HAP-1 (cell line): ENCODE measurements around the gene EFCAB11.
"Not testable (repeated sequence)": the region's sequence is repeated elsewhere in the genome, so short reads cannot be mapped to it uniquely, and the experiment has no call there.

Source experiments
- DNase-seq, 2 experiments: peaks; one replicate each; pipeline ENCODE4 v3.0.0-alpha.2; 2016 to 2020; ENCODE audit warnings: low spot score in 2 of 2
- H3K27me3 ChIP-seq: fragments of 250-450 bp; sonication (Bioruptor Pico); 2 replicates; pipeline ENCODE4 v1.5.1; 2020; ENCODE audit warnings: low read depth, mild to moderate bottlenecking, moderate library complexity
- H3K36me3 ChIP-seq: fragments of 250-450 bp; sonication (Bioruptor Pico); replicated peaks from 2 replicates; pipeline ENCODE4 v1.5.1; 2020; ENCODE audit warnings: mild to moderate bottlenecking
- H3K4me1 ChIP-seq: fragments of 250-450 bp; sonication (Bioruptor Pico); 2 replicates; pipeline ENCODE4 v1.5.1; 2020; ENCODE audit warnings: mild to moderate bottlenecking
- H3K4me3 ChIP-seq: fragments of 250-450 bp; sonication (Bioruptor Pico); 2 replicates; pipeline ENCODE4 v1.5.1; 2020; ENCODE audit warnings: mild to moderate bottlenecking, moderate library complexity
- H3K9me3 ChIP-seq: fragments of 250-450 bp; sonication (Bioruptor Pico); 2 replicates; pipeline ENCODE4 v1.5.1; 2020; ENCODE audit warnings: mild to moderate bottlenecking, moderate library complexity
- in situ Hi-C: fragments of 300-500 bp; cut with MboI; formaldehyde crosslinking; loops from 3 replicates; pipeline ENCODE4 v1.14.3; 2020; ENCODE audit warnings: low sequenced_read_pairs, inconsistent platforms, mixed read lengths

EFCAB11 gene

GRCh38 chr14:89899291-89899690, 55.2 kb downstream of the EFCAB11 start:
- in situ Hi-C loops, result no loop called here
- DNase-seq, result no peak
- no peaks in the 10 kb centered on the region for H3K36me3 ChIP-seq
- no peaks in the 10 kb centered on the region; the same call in none of the 2 replicates for H3K4me1 ChIP-seq
- no peaks in the 10 kb centered on the region for H3K9me3 ChIP-seq
- H3K4me3 ChIP-seq, result no peak overlapping the region
- H3K27me3 ChIP-seq, result no peaks in the 10 kb centered on the region

DNA sequence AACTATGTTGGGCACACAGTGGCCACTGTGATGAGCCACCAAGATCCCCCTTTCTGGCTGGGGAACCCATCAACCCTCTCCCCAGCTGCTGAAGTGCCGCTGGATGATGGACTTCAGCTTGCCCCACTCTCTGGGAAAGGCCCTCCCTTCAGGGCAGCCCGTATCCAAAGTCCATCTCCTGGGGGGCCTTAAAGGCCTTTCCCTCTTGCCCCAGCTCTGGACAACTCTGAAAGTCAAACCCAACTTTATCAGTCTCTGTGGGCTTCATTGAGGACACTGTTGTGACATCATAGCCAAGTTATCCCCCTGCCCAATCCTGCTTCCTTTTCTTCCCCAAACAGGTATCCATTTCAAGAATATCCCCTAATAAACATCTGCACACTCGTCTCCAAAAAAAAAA, 61.1 kb downstream of the EFCAB11 start:
- DNase-seq, H3K27me3 ChIP-seq, H3K36me3 ChIP-seq, H3K4me1 ChIP-seq, H3K9me3 ChIP-seq, H3K4me3 ChIP-seq, in situ Hi-C loops: not testable (repeated sequence)

- H3K9me3 ChIP-seq, result no peaks in the 10 kb centered on the region
- no peaks in the 10 kb centered on the region for H3K27me3 ChIP-seq
- DNase-seq, result no peak
- in situ Hi-C loops, result no loop called here
- H3K4me3 ChIP-seq, result no peak overlapping the region
- no peaks in the 10 kb centered on the region for H3K4me1 ChIP-seq
- H3K36me3 ChIP-seq, result no peaks in the 10 kb centered on the region
Measured at GRCh38 chr14:89892953-89893352, 61.6 kb downstream of the EFCAB11 start.

- DNase-seq, H3K4me1 ChIP-seq, H3K4me3 ChIP-seq, H3K9me3 ChIP-seq, H3K36me3 ChIP-seq, H3K27me3 ChIP-seq, in situ Hi-C loops: not testable (repeated sequence)
Measured at GRCh38 chr14:89891721-89892120, 62.8 kb downstream of the EFCAB11 start.

- Histone ChIP-seq H3K4me3 (no peak overlapping the region), H3K9me3 (no peaks in the 10 kb centered on the region), H3K4me1 (no peaks in the 10 kb centered on the region), H3K27me3 (no peaks in the 10 kb centered on the region), H3K36me3 (no peaks in the 10 kb centered on the region)
- in situ Hi-C loops, result no loop called here
- no peak for DNase-seq
Measured at GRCh38 chr14:89891055-89891454, 63.5 kb downstream of the EFCAB11 start.

- Histone ChIP-seq H3K4me1 (no peaks in the 10 kb centered on the region), H3K27me3 (no peaks in the 10 kb centered on the region), H3K4me3 (no peak overlapping the region), H3K9me3 (no peaks in the 10 kb centered on the region), H3K36me3 (no peaks in the 10 kb centered on the region)
- in situ Hi-C loops, result no loop called here
- no peak for DNase-seq
Measured at GRCh38 chr14:89890589-89890988, 63.9 kb downstream of the EFCAB11 start.

DNA sequence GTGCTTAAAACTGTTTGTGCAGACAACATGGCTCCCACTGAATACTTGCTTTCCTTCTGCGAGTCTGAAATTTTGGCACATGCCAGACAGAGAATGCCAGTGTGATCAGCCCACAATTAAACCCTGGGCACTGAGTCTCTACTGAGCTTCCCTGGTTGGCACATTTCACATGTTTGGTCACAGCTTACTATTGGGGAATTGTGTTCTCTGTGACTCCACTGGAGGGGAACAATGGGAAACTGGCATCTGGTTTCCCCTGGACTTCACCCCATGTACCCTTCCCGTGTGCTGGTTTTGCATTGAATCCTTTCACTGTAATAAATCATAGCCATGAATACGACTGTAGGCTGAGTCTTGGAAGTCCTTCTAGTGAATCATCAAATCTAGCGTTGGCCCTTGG, 64.9 kb downstream of the EFCAB11 start:
- in situ Hi-C loops, result no loop called here
- DNase-seq, result no peak
- no peaks in the 10 kb centered on the region for H3K9me3 ChIP-seq

DNA sequence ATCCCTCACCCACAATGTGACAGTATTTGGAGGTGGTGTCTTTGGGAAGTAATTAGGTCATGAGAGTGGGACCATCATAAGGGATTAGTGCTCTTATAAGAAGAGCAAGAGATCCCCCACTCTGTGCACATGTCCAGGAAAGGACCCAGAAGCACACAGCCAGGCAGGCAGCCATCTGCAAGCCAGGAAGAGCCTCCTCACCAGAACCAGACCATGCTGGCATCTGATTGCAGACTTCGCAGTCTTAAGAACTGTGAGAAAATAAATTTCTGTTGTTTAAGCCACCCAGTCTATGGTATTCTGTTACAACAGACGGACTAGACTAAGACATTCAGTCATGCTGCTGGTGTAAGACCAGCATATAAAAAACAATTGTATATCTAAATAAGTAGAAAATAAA, 69.8 kb downstream of the EFCAB11 start:
- Histone ChIP-seq H3K27me3 (no peaks in the 10 kb centered on the region), H3K4me1 (no peaks in the 10 kb centered on the region), H3K9me3 (no peaks in the 10 kb centered on the region), H3K36me3 (no peaks in the 10 kb centered on the region), H3K4me3 (no peak overlapping the region)
- no peak for DNase-seq
- in situ Hi-C loops, result no loop called here

More for the DNA sequence above, 64.9 kb downstream of the EFCAB11 start:
- no peaks in the 10 kb centered on the region for H3K36me3 ChIP-seq
- H3K4me3 ChIP-seq, result no peak overlapping the region
- no peaks in the 10 kb centered on the region for H3K27me3 ChIP-seq
- H3K4me1 ChIP-seq, result no peaks in the 10 kb centered on the region

DNA sequence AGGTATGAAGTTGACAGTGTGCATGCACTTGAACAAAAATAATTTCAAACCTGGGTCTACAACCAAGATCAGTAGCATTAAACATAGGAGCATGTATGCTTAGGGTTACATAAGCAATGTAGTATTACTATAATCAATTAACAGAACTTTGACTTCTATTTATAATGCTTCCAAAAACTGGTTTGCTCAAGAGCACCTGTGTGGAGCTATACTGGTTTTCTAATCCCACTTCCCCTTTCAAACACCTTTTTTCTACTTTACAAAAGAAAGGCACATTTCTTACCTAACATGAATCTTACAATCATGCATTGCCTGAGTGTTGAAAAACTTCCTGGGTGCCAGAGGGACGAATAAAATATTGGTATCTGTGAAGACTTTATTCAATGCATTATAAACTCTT, 72.7 kb downstream of the EFCAB11 start:
- H3K27me3 ChIP-seq, result no peaks in the 10 kb centered on the region
- H3K4me3 ChIP-seq, result no peak overlapping the region
- in situ Hi-C loops, result no loop called here
- peaks cover 3% of the 10 kb centered on the region; the same call in 1 of the 2 replicates for H3K4me1 ChIP-seq
- H3K36me3 ChIP-seq, result no peaks in the 10 kb centered on the region
- no peak for DNase-seq
- H3K9me3 ChIP-seq, result no peaks in the 10 kb centered on the region

- H3K4me1 ChIP-seq, H3K27me3 ChIP-seq, DNase-seq, H3K9me3 ChIP-seq, H3K4me3 ChIP-seq, in situ Hi-C loops, H3K36me3 ChIP-seq: not testable (repeated sequence)
Measured at GRCh38 chr14:89874091-89874490, 80.4 kb downstream of the EFCAB11 start.

GRCh38 chr14:89870316-89870715, 84.2 kb downstream of the EFCAB11 start:
- H3K4me1 ChIP-seq, result no peaks in the 10 kb centered on the region
- no peaks in the 10 kb centered on the region for H3K27me3 ChIP-seq
- no peaks in the 10 kb centered on the region; the same call in 1 of the 2 replicates for H3K9me3 ChIP-seq
- H3K36me3 ChIP-seq, result no peaks in the 10 kb centered on the region
- no peak for DNase-seq
- no peak overlapping the region for H3K4me3 ChIP-seq
- in situ Hi-C loops, result no loop called here

- H3K4me3 ChIP-seq, result no peak overlapping the region
- H3K36me3 ChIP-seq, result no peaks in the 10 kb centered on the region
- no peaks in the 10 kb centered on the region for H3K27me3 ChIP-seq
- H3K9me3 ChIP-seq, result no peaks in the 10 kb centered on the region; the same call in 1 of the 2 replicates
- no peak for DNase-seq
- H3K4me1 ChIP-seq, result no peaks in the 10 kb centered on the region
- in situ Hi-C loops, result no loop called here
Measured at GRCh38 chr14:89869606-89870005, 84.9 kb downstream of the EFCAB11 start.

GRCh38 chr14:89866458-89866857, 88.1 kb downstream of the EFCAB11 start:
- in situ Hi-C loops, result no loop called here

GRCh38 chr14:89865153-89865552, 89.4 kb downstream of the EFCAB11 start:
- no peaks in the 10 kb centered on the region for H3K9me3 ChIP-seq
- no peaks in the 10 kb centered on the region for H3K36me3 ChIP-seq
- no peak for DNase-seq
- in situ Hi-C loops, result no loop called here
- no peaks in the 10 kb centered on the region for H3K27me3 ChIP-seq
- H3K4me1 ChIP-seq, result no peaks in the 10 kb centered on the region
- H3K4me3 ChIP-seq, result no peak overlapping the region

More at GRCh38 chr14:89866458-89866857, 88.1 kb downstream of the EFCAB11 start:
- no peaks in the 10 kb centered on the region for H3K27me3 ChIP-seq
- no peaks in the 10 kb centered on the region for H3K9me3 ChIP-seq
- no peaks in the 10 kb centered on the region for H3K36me3 ChIP-seq
- no peak overlapping the region for H3K4me3 ChIP-seq
- no peak for DNase-seq
- H3K4me1 ChIP-seq, result no peaks in the 10 kb centered on the region

DNA sequence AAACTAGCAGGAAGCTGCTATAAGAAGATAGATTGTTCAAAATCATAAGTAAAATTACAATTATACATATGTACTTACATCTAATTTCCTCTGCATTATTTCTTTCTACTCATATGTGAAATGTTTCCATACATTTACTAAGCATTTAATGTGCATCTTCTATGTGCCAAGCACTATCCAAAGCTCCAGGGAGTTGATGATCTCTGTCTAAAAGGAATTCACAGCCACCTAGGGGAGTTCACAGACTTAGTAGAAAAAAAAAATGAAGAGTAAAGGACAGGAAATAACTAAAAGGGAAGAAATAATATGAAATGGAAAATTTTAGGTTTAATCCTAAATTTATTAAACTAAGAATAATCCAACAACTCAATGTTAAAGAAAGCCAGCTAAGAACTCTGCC, 91.7 kb downstream of the EFCAB11 start:
- H3K4me3 ChIP-seq, result no peak overlapping the region
- no peaks in the 10 kb centered on the region for H3K36me3 ChIP-seq
- no peaks in the 10 kb centered on the region for H3K27me3 ChIP-seq
- no peaks in the 10 kb centered on the region for H3K9me3 ChIP-seq
- in situ Hi-C loops, result no loop called here
- no peak for DNase-seq
- no peaks in the 10 kb centered on the region for H3K4me1 ChIP-seq
